HG02571 (cell line): Measurements from ENCODE around the gene TMEM169.
"Not testable (repeated sequence)": the region's sequence is repeated elsewhere in the genome, so short reads cannot be mapped to it uniquely, and the experiment has no call there.

Source experiments
- ATAC-seq: cut with Tn5 transposase; IDR thresholded peaks from one replicate; pipeline ENCODE4 v1.9.1; 2021; ENCODE audit warnings: mild to moderate bottlenecking, moderate library complexity; ENCODE audit not compliant: unreplicated experiment

Gene TMEM169

GRCh38 chr2:216071111-216071851, 10.4 kb upstream of the TMEM169 start:
- ATAC-seq, result no peak

GRCh38 chr2:216072473-216072872, 9.2 kb upstream of the TMEM169 start:
- ATAC-seq, result no peak

GRCh38 chr2:216073773-216074172, 7.9 kb upstream of the TMEM169 start:
- no peak for ATAC-seq

DNA sequence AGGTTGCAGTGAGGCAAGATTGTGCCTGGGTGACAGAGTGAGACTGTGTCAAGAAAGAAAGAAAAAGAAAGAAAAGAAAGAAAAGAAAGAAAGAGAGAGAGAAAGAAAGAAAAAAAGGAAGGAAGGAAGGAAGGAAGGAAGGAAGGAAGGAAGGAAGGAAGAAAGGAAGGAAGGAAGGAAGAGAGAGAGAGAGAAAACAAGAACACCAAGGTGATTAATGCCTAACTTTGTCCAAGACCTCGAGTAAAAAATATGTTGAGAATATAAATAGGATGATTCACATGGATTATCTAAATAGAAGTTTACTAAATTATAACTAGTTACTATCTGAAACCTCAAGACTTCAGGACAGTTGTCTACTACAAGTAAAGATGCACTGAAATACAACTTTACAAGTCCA, 7.3 kb upstream of the TMEM169 start:
- no peak for ATAC-seq

DNA sequence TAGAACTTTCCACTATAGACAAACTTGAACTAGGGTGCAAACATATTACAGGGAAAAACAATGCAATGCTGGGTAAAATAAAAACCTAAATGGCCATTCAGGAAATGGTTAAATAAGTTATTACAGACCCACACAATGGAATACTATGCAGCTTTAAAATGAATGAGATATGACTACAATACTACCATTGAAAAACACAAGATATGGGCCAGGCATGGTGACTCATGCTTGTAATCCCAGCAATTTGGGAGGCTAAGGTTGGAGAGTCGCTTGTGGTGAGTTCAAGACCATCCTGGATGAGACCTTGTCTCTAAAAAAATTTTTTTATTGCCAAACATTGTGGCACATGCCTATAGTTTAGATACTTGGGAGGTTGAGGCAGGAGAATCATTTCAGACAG, 6.9 kb upstream of the TMEM169 start:
- no peak for ATAC-seq

- no peak for ATAC-seq
Measured at GRCh38 chr2:216075510-216076485, 5.9 kb upstream of the TMEM169 start.

- ATAC-seq, result no peak
Measured at GRCh38 chr2:216078776-216079175, 2.9 kb upstream of the TMEM169 start.

DNA sequence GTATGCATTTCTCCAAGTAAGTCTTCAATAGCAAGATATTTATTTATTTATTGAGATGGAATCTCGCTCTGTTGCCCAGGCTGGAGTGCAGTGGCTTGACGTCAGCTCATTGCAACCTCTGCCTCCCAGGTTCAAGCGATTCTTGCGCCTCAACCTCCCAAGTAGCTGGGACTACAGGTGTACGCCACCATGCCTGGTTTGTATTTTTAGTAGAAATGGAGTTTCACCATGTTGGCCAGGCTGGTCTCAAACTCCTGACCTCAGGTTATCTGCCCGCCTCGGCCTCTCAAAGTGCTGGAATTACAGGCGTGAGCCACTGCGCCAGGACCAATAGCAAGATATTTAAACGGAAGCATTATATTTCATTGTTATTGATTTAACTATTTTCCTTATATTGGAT, 1.7 kb upstream of the TMEM169 start:
- not testable (repeated sequence) for ATAC-seq

- peak; percentile 10 for ATAC-seq
Measured at GRCh38 chr2:216081012-216081411, 707 bp upstream of the TMEM169 start.

DNA sequence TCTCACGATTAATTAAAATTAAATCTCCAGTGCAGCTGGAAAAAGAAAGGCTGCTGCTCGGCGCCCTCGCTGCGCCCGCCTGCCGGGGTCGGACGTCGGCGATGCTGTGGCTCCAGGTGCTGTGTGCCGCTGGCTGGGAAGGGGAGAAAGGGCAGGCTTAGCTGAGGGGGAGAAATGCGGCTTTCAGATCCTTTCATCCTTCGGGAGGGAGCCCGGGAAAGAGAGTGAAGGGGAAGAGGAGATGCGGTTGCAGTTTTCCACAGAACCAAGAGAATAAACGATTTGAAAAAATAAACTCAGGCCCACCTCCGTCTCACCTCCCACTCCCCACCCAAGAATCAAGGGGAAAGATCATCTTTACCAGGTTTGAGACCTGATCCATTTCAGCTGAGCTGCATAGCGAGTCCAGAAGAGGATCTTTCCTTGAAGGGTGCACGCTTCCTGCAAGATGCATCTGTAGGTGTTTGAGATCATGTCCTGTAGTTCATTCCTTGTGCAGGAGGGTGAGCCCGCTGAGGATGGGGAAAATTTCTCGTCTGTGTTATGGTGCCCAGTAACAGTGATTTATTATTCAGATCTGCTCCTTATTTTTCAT, 495 bp downstream of the TMEM169 start:
- ATAC-seq, result peak; percentile 15

- no peak for ATAC-seq
Measured at GRCh38 chr2:216082805-216083204, 1.1 kb downstream of the TMEM169 start.

GRCh38 chr2:216083464-216084281, 2.0 kb downstream of the TMEM169 start:
- no peak for ATAC-seq

DNA sequence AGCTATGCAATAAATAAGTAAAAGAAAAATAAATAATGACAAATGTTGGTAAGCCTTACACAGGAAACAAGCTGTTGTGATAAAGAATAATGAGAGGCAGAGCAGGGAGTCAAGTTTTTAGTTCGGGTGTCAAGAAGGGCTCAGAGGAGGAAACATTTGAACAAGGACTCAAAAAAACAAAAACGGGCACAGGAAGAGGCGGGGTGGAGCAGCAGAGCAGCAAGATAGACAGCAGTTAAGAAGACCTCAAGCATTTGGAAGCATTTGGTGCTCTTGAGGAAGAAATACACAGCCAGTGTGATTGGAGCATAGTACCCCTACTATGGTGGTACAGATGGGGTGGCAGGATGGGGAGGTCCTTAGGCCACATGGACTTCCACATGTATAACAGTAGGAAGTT, 2.8 kb downstream of the TMEM169 start:
- no peak for ATAC-seq

- ATAC-seq, result no peak
Measured at GRCh38 chr2:216086207-216086893, 4.6 kb downstream of the TMEM169 start.

GRCh38 chr2:216090369-216090786, 8.7 kb downstream of the TMEM169 start:
- ATAC-seq, result no peak

- no peak for ATAC-seq
Measured at GRCh38 chr2:216092646-216093045, 10.9 kb downstream of the TMEM169 start.

DNA sequence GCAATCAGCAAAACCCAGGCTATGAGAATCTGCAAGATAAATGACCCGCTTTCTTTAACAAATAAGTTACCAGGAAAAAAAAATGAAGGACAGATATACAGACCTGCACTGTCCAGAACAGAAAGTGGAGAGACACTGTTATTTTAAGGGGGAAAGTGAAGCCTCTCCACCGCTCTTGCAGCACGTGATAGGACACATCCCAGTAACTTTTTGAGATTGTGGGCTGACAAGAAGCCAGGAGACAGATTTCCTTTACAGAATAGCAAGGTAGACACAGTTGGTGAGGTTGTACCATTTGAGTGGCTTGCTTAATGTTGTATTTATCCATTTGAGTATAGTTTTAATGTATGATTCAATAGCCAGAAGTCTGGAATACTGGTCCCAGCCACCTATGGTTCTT, 13.0 kb downstream of the TMEM169 start:
- no peak for ATAC-seq

- no peak for ATAC-seq
Measured at GRCh38 chr2:216098421-216099334, 17.0 kb downstream of the TMEM169 start.

GRCh38 chr2:216101109-216101508, 19.4 kb downstream of the TMEM169 start:
- ATAC-seq, result no peak
